Muscle layer of duodenum (tissue), 2 donors: ENCODE data around the gene TUNAR.

ENCODE experiments used
- H3K27ac ChIP-seq: one replicate; pipeline ENCODE4 v1.7.0; 2013; ENCODE audit warnings: mild to moderate bottlenecking, low read length
- H3K27me3 ChIP-seq: one replicate; pipeline ENCODE4 v1.7.0; 2013; ENCODE audit warnings: low read depth, mild to moderate bottlenecking, control low read depth, low read length
- H3K36me3 ChIP-seq, 2 donors: one replicate each; pipeline ENCODE4 v1.7.0; 2013; ENCODE audit warnings: low read length in 2 of 2, control low read depth in 1 of 2, mild to moderate bottlenecking in 1 of 2; ENCODE audit not compliant: insufficient read depth in 2 of 2, control insufficient read depth in 1 of 2
- H3K4me1 ChIP-seq, 2 donors: one replicate each; pipeline ENCODE4 v1.7.0; 2013; ENCODE audit warnings: low read length in 2 of 2, mild to moderate bottlenecking in 2 of 2, control low read depth in 1 of 2, moderate library complexity in 1 of 2; ENCODE audit not compliant: insufficient read depth in 2 of 2, control insufficient read depth in 1 of 2
- H3K4me3 ChIP-seq, 2 donors: one replicate each; pipeline ENCODE4 v1.7.0; 2013; ENCODE audit warnings: low read length in 2 of 2, low read depth in 1 of 2, mild to moderate bottlenecking in 1 of 2
- H3K9me3 ChIP-seq, 2 donors: one replicate each; pipeline ENCODE4 v1.7.0; 2013; ENCODE audit warnings: low read length in 2 of 2, control low read depth in 1 of 2, mild to moderate bottlenecking in 1 of 2; ENCODE audit not compliant: control insufficient read depth in 1 of 2
- donor health status: healthy.

TUNAR gene

GRCh38 chr14:95840094-95840700, 36.4 kb upstream of the TUNAR start:
- no peaks in the 10 kb centered on the region for H3K36me3 ChIP-seq

GRCh38 chr14:95841668-95842067, 35.0 kb upstream of the TUNAR start:
- no peaks in the 10 kb centered on the region for H3K9me3 ChIP-seq
- no peak overlapping the region for H3K4me3 ChIP-seq
- no peaks in the 10 kb centered on the region for H3K27me3 ChIP-seq
- no peaks in the 10 kb centered on the region for H3K36me3 ChIP-seq
- no peaks in the 10 kb centered on the region for H3K4me1 ChIP-seq
- no peak overlapping the region for H3K27ac ChIP-seq

More at GRCh38 chr14:95840094-95840700, 36.4 kb upstream of the TUNAR start:
- Histone ChIP-seq H3K4me3 (no peak overlapping the region), H3K27ac (no peak overlapping the region), H3K4me1 (no peaks in the 10 kb centered on the region), H3K9me3 (no peaks in the 10 kb centered on the region), H3K27me3 (no peaks in the 10 kb centered on the region)

GRCh38 chr14:95849761-95850160, 26.9 kb upstream of the TUNAR start:
- no peaks in the 10 kb centered on the region for H3K27me3 ChIP-seq
- no peaks in the 10 kb centered on the region for H3K4me1 ChIP-seq
- H3K9me3 ChIP-seq = no peaks in the 10 kb centered on the region
- no peak overlapping the region for H3K27ac ChIP-seq
- no peaks in the 10 kb centered on the region for H3K36me3 ChIP-seq
- H3K4me3 ChIP-seq = no peak overlapping the region

GRCh38 chr14:95850429-95850828, 26.2 kb upstream of the TUNAR start:
- no peak overlapping the region for H3K27ac ChIP-seq
- no peaks in the 10 kb centered on the region for H3K4me1 ChIP-seq
- no peaks in the 10 kb centered on the region for H3K9me3 ChIP-seq
- H3K36me3 ChIP-seq = no peaks in the 10 kb centered on the region
- H3K4me3 ChIP-seq = no peak overlapping the region
- H3K27me3 ChIP-seq = no peaks in the 10 kb centered on the region

GRCh38 chr14:95855606-95856005, 21.0 kb upstream of the TUNAR start:
- H3K27ac ChIP-seq = no peak overlapping the region
- no peaks in the 10 kb centered on the region for H3K27me3 ChIP-seq
- H3K4me1 ChIP-seq = no peaks in the 10 kb centered on the region
- H3K9me3 ChIP-seq = no peaks in the 10 kb centered on the region
- H3K36me3 ChIP-seq = no peaks in the 10 kb centered on the region
- H3K4me3 ChIP-seq = no peak overlapping the region

GRCh38 chr14:95857275-95857674, 19.4 kb upstream of the TUNAR start:
- Histone ChIP-seq H3K4me1 (no peaks in the 10 kb centered on the region), H3K9me3 (no peaks in the 10 kb centered on the region), H3K27ac (no peak overlapping the region), H3K4me3 (no peak overlapping the region), H3K36me3 (no peaks in the 10 kb centered on the region), H3K27me3 (no peaks in the 10 kb centered on the region)

GRCh38 chr14:95858893-95859292, 17.7 kb upstream of the TUNAR start:
- Histone ChIP-seq H3K4me3 (no peak overlapping the region), H3K36me3 (no peaks in the 10 kb centered on the region), H3K27me3 (no peaks in the 10 kb centered on the region), H3K9me3 (no peaks in the 10 kb centered on the region), H3K4me1 (no peaks in the 10 kb centered on the region), H3K27ac (no peak overlapping the region)

GRCh38 chr14:95862243-95862642, 14.4 kb upstream of the TUNAR start:
- Histone ChIP-seq H3K9me3 (peaks cover 0 to 8% of the 10 kb centered on the region in 2 donors), H3K4me1 (no peaks in the 10 kb centered on the region), H3K27ac (no peak overlapping the region), H3K4me3 (no peak overlapping the region), H3K27me3 (no peaks in the 10 kb centered on the region), H3K36me3 (no peaks in the 10 kb centered on the region)

GRCh38 chr14:95863295-95863694, 13.3 kb upstream of the TUNAR start:
- no peaks in the 10 kb centered on the region for H3K36me3 ChIP-seq
- peaks cover 0 to 8% of the 10 kb centered on the region in 2 donors for H3K9me3 ChIP-seq
- H3K4me3 ChIP-seq = no peak overlapping the region
- H3K27me3 ChIP-seq = no peaks in the 10 kb centered on the region
- H3K4me1 ChIP-seq = no peaks in the 10 kb centered on the region
- H3K27ac ChIP-seq = no peak overlapping the region

GRCh38 chr14:95869776-95870175, 6.9 kb upstream of the TUNAR start:
- Histone ChIP-seq H3K36me3 (no peaks in the 10 kb centered on the region), H3K27me3 (peaks cover 7% of the 10 kb centered on the region), H3K27ac (no peak overlapping the region), H3K9me3 (peaks cover 0 to 8% of the 10 kb centered on the region in 2 donors), H3K4me1 (no peaks in the 10 kb centered on the region), H3K4me3 (no peak overlapping the region)

- Histone ChIP-seq H3K27ac (no peak overlapping the region), H3K4me3 (no peak overlapping the region), H3K36me3 (no peaks in the 10 kb centered on the region), H3K9me3 (peaks cover 0 to 6% of the 10 kb centered on the region in 2 donors), H3K27me3 (peaks cover 14% of the 10 kb centered on the region), H3K4me1 (no peaks in the 10 kb centered on the region)
Observed at GRCh38 chr14:95870772-95871171, 5.9 kb upstream of the TUNAR start.

GRCh38 chr14:95871531-95871930, 5.1 kb upstream of the TUNAR start:
- H3K9me3 ChIP-seq = no peaks in the 10 kb centered on the region
- H3K27me3 ChIP-seq = peaks cover 14% of the 10 kb centered on the region
- H3K36me3 ChIP-seq = no peaks in the 10 kb centered on the region
- peaks cover 0 to 7% of the 10 kb centered on the region in 2 donors for H3K4me1 ChIP-seq
- H3K4me3 ChIP-seq = no peak overlapping the region
- no peak overlapping the region for H3K27ac ChIP-seq
